Transverse colon (tissue), 4 donors: ENCODE data around the gene GLYR1.

Source experiments
- CTCF ChIP-seq, 5 experiments: fragments of 200-600 bp in 3 of 5; fragments of 450-650 bp in 2 of 5; sonication (generic) in 3 of 5; IDR thresholded peaks; 1 replicate in 2 of 5; 2 replicates in 3 of 5; pipeline ENCODE4 v1.5.1; 2016 to 2017; ENCODE audit warnings: antibody characterized with exemption in 5 of 5, inconsistent platforms in 3 of 5, mild to moderate bottlenecking in 2 of 5, moderate library complexity in 1 of 5
- EP300 ChIP-seq: sonication (generic); formaldehyde crosslinking; IDR thresholded peaks from one replicate; pipeline ENCODE4 v1.6.1; 2017; ENCODE audit warnings: antibody characterized with exemption, low read depth
- POLR2AphosphoS5 ChIP-seq, 3 donors: sonication (generic); formaldehyde crosslinking; IDR thresholded peaks; one replicate each; pipeline ENCODE4 v1.6.1; 2016; ENCODE audit warnings: antibody characterized with exemption in 3 of 3

GRCh38 chr16:4760221-4760910 lies 86.7 kb downstream of the GLYR1 start:
- TF ChIP-seq CTCF (IDR thresholded peaks at IDR 0.05) (no peak), POLR2AphosphoS5 (IDR thresholded peaks at IDR 0.05) (no peak), EP300 (no peak)
